ENCODE measurements around the gene BHLHA15.
A peak's percentile ranks its signal among the peaks of the same experiment; 100 is the strongest.

Gene BHLHA15

GRCh38 chr7:98194186-98194585 lies 17.1 kb upstream of the BHLHA15 start:
- no peak for DNase-seq (ENCODE audit: low read depth in 2 of 2)
- no peak overlapping the region for H3K4me3 ChIP-seq (replicated peaks in 1 of 2; ENCODE audit: low read depth in 2 of 2, low read length in 2 of 2)
- TF ChIP-seq, protein P1, sequence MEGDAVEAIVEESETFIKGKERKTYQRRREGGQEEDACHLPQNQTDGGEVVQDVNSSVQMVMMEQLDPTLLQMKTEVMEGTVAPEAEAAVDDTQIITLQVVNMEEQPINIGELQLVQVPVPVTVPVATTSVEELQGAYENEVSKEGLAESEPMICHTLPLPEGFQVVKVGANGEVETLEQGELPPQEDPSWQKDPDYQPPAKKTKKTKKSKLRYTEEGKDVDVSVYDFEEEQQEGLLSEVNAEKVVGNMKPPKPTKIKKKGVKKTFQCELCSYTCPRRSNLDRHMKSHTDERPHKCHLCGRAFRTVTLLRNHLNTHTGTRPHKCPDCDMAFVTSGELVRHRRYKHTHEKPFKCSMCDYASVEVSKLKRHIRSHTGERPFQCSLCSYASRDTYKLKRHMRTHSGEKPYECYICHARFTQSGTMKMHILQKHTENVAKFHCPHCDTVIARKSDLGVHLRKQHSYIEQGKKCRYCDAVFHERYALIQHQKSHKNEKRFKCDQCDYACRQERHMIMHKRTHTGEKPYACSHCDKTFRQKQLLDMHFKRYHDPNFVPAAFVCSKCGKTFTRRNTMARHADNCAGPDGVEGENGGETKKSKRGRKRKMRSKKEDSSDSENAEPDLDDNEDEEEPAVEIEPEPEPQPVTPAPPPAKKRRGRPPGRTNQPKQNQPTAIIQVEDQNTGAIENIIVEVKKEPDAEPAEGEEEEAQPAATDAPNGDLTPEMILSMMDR (IDR thresholded peaks at IDR 0.05; ENCODE audit: low read depth, low read length) = no peak

DNA sequence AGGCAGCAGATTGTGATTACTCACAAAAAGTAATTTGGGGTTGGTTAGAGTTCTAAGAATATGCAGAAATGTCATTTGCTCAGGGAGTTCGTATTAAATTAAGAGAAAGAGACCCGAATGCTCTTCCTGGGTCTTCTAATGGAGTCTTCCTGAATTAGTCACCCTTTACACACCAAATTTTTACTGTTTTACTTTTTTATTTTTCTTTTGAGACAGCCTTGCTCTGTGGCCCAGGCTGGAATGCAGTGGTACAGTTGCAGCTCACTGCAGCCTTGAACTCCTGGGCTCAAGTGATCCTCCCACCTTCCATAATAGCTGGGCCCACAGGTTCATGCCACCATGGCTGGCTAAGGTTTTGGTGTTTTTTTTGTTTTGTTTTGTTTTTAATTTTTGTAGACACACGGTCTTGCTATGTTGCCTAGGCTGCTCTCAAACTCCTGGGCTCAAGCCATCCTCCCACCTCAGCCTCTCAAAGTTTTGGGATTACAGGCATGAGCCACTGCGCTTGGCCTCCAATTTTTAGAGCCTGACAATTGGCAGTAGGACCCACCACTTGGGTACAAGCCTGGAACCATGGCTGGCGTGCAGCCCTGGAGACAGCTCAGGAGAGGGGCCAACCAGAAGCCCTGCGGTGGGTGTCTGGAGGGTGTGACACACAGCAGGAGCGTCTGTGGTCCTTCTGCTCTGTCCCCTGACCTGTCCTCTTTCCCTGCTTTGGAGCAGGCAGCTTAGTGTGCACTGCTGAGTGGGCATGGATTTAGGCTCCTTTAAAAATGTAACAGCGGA lies 16.4 kb upstream of the BHLHA15 start:
- TF ChIP-seq, protein P1 (IDR thresholded peaks at IDR 0.05; ENCODE audit: low read depth, low read length) = no peak
- DNase-seq (ENCODE audit: low read depth in 2 of 2) = peak in 1 of 2 donors; percentile 22
- no peak overlapping the region for H3K4me3 ChIP-seq (replicated peaks in 1 of 2; ENCODE audit: low read depth in 2 of 2, low read length in 2 of 2)

DNA sequence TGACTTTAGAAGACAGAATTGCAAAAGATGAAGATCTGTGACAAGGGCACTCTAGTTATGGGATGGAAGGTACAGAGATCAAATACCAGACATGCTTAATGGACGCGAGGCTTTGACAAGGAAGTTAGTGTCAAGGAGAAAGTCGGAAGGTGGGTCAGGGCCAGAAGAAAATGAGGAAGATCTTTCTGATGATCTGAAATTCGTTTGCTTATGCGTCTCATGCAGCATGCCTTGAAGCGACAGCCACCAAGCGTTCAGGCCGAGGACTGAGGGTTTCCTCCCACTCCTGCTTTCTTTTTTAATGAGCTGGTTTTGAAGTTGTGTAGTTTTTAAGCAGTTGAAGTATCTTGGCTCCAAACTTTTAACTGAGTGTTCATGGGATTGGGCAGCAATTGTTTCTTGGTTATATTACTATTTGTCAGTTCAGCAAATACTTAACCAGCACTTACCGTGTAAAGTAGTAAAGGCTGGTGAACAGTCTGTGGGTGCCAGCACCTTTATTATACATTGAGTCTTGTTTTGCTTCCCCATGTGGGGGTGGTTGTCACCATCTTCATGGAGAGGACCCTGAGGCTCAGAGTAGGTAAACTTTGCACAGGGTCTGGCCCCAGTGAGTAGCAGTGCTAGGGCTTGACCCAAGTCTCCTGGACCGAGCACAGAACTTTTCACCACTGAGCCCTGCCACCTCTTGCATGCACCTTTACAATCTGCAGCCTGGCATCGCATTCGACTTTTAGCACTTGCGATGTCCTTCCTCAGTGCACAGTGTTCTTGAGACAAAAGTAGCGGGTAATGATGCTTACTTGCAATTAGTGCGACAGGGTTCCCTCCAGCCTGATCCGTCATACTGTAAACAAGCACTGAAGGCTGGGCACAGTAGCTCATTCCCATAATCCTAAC lies 14.3 kb upstream of the BHLHA15 start:
- DNase-seq (ENCODE audit: low read depth in 2 of 2) = no peak
- no peak overlapping the region for H3K4me3 ChIP-seq (replicated peaks in 1 of 2; ENCODE audit: low read depth in 2 of 2, low read length in 2 of 2)
- TF ChIP-seq, protein P1 (IDR thresholded peaks at IDR 0.05; ENCODE audit: low read depth, low read length) = no peak

- no peak overlapping the region for H3K4me3 ChIP-seq (replicated peaks in 1 of 2; ENCODE audit: low read depth in 2 of 2, low read length in 2 of 2)
- TF ChIP-seq, protein P1 (IDR thresholded peaks at IDR 0.05; ENCODE audit: low read depth, low read length) = no peak
- no peak for DNase-seq (ENCODE audit: low read depth in 2 of 2)
Observed at GRCh38 chr7:98199131-98199530, 12.1 kb upstream of the BHLHA15 start.

DNA sequence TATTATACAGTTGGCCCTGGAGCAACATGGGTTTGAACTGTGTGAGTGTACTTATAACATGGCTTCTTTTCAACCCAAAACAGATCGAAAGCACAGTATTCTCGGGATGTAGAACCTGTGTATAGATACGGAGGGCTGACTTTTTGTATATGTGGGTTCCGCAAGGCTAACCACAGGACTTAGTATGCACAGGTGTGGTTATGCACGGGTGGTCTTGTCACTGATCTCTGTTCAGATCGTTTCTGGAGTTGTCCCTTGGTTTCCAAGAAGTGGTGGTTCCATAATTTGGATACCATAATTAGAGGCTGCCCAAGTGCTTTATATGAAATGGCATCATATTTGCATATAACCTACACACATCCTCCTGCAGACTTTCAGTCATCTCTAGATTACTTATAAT lies 10.9 kb upstream of the BHLHA15 start:
- TF ChIP-seq, protein P1 (IDR thresholded peaks at IDR 0.05; ENCODE audit: low read depth, low read length) = no peak

GRCh38 chr7:98202367-98203195 lies 8.7 kb upstream of the BHLHA15 start:
- H3K4me3 ChIP-seq (replicated peaks in 1 of 2; ENCODE audit: low read depth in 2 of 2, low read length in 2 of 2) = no peak overlapping the region
- TF ChIP-seq, protein P1 (IDR thresholded peaks at IDR 0.05; ENCODE audit: low read depth, low read length) = no peak
- no peak for DNase-seq (ENCODE audit: low read depth in 2 of 2)

More for the DNA sequence above, 10.9 kb upstream of the BHLHA15 start:
- H3K4me3 ChIP-seq (replicated peaks in 1 of 2; ENCODE audit: low read depth in 2 of 2, low read length in 2 of 2) = no peak overlapping the region
- DNase-seq (ENCODE audit: low read depth in 2 of 2) = no peak
